ENCODE measurements around the gene FAM81B.

GRCh38 chr5:95379133-95379532 is 12.0 kb upstream of the FAM81B start:
- TF ChIP-seq CTCF (IDR thresholded peaks at IDR 0.05) (no peak), POLR2A (IDR thresholded peaks at IDR 0.05) (no peak)

Measured in heart left ventricle (tissue), 13 donors.